IPS-20b (cell line): ENCODE data around the gene RGL3.
"Not testable (repeated sequence)": the region's sequence is repeated elsewhere in the genome, so short reads cannot be mapped to it uniquely, and the experiment has no call there.

Experiments used
- H3K27ac ChIP-seq: one replicate; pipeline ENCODE4 v1.5.1; 2013; ENCODE audit warnings: low read length
- H3K27me3 ChIP-seq: 2 replicates; pipeline ENCODE4 v1.6.1; 2013; ENCODE audit warnings: mild to moderate bottlenecking, low read length, inconsistent platforms; ENCODE audit not compliant: insufficient read depth
- H3K36me3 ChIP-seq: 2 replicates; pipeline ENCODE4 v1.6.1; 2013; ENCODE audit warnings: low read depth, mild to moderate bottlenecking, inconsistent platforms, low read length, moderate library complexity; ENCODE audit not compliant: insufficient read depth
- H3K4me1 ChIP-seq: 2 replicates; pipeline ENCODE4 v1.6.1; 2013; ENCODE audit warnings: mild to moderate bottlenecking, control low read depth, inconsistent platforms, low read length, moderate library complexity; ENCODE audit not compliant: insufficient read depth
- H3K4me3 ChIP-seq: 2 replicates; pipeline ENCODE4 v1.5.1; 2013; ENCODE audit warnings: mild to moderate bottlenecking, low read length, inconsistent platforms
- H3K9ac ChIP-seq: 2 replicates; pipeline ENCODE4 v1.6.1; 2013; ENCODE audit warnings: low read depth, mild to moderate bottlenecking, inconsistent platforms, low read length, moderate library complexity
- H3K9me3 ChIP-seq: 2 replicates; pipeline ENCODE4 v1.6.1; 2013; ENCODE audit warnings: mild to moderate bottlenecking, low read depth, low read length, inconsistent platforms; ENCODE audit not compliant: insufficient read depth

RGL3 gene

DNA sequence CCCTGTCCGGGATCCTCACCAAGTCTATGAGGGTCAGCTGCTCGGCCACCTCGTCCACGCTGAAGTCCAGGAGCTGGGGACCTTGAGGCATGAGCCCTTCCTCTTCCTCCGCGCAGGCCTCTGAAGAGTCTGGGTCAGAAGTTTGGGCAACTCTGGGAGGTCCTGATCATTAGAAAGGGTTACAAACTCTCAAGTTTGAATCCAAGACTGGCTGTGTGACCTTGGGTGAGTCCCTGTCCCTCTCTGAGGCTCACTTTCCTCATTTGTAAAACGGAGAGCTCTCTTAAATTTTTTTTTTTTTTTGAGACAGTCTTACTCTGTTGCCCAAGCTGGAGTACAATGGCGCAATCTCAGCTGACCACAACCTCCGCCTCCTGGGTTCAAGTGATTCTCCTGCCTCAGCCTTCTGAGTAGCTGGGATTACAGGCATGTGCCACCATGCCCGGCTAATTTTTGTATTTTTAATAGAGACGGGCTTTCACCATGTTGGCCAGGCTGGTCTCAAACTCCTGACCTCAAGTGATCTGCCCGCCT, 12.3 kb downstream of the RGL3 start:
- H3K27ac ChIP-seq, H3K9ac ChIP-seq, H3K4me1 ChIP-seq, H3K27me3 ChIP-seq, H3K9me3 ChIP-seq: not testable (repeated sequence)
- peak overlapping the region; percentile 56; the same call in 1 of the 2 replicates for H3K4me3 ChIP-seq
- H3K36me3 ChIP-seq = peaks cover 21% of the 10 kb centered on the region; the same call in 1 of the 2 replicates

DNA sequence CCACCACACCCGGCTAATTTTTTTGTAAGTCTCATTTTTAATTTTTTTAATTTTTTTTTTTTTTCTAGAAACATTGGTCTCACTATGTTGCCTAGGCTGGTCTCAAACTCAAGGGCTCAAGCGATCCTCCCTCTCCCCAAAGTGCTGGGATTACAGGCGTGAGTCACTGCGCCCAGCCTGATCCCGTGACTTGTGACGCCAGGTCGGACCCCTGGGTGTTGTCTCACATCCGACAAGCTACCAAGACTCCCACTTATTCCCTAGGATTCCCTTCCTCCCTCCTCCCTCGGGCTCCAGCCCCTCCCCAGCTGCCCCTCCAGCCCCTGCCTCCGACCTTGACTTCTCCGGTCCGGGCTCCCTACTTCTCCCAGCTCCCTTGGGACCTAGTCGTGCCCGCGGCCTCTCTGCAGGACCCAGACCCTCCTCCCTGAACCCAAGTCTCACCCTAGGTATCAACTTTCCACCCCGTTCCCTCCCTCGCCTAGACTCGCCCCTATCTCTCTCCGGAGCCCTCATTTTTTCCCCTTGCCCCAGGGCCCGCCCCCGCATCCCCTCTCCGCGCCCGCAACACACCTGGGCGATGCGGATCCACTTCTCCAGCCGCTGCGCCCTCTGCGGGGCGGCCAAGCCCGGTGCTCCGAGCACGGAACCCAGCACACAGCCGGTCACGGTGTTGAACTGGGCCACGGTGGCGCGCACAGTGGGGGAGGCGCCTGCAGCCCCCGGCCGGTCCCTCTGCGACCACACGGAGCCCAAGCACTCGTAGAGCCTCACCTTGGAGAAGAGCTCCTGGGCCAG, 13.1 kb downstream of the RGL3 start:
- peak overlapping the region; percentile 56; the same call in 1 of the 2 replicates for H3K4me3 ChIP-seq
- no peaks in the 10 kb centered on the region for H3K9me3 ChIP-seq
- H3K9ac ChIP-seq = peak overlapping the region; percentile 27; the same call in 1 of the 2 replicates
- no peak overlapping the region for H3K27ac ChIP-seq
- H3K27me3 ChIP-seq = 0 out of 2 replicates have a peak, but pooled peaks cover 5% of the 10 kb centered on the region
- no peaks in the 10 kb centered on the region for H3K4me1 ChIP-seq
- peaks cover 17% of the 10 kb centered on the region; the same call in 1 of the 2 replicates for H3K36me3 ChIP-seq

DNA sequence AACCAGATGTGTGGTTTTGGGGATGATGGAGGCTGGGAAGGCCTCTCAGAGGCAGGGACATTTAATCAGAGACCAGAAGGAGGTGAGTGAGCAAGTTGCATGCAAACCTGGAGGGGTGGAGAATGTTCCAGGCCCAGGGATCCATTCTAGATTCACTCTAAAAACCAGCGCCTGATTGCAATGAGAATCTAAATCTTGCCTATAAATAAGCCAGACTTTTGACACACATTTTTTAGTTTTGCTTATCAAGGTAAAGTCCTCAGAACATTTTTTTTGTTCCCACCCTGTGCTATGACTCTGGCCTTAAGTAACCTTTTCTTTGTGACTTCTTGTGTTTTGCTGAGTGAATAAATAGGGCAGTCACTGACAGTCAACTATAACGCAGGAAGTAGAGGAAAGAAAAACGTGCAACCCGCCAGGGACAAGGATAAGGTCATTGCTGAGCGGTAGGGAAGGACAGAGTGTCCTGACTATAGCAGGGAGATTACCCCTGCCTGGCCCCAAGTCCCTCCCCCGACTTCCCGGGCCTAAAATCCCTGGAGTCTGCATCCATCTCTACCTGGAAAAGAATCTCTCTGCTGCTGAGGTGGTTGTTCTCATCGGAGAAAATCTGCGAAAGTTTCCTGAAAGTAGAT, 14.4 kb downstream of the RGL3 start:
- H3K4me3 ChIP-seq = no peak overlapping the region
- H3K27me3 ChIP-seq = 0 out of 2 replicates have a peak, but pooled peaks cover 5% of the 10 kb centered on the region
- no peak overlapping the region for H3K27ac ChIP-seq
- no peak overlapping the region for H3K9ac ChIP-seq
- H3K9me3 ChIP-seq = no peaks in the 10 kb centered on the region
- H3K36me3 ChIP-seq = peaks cover 17% of the 10 kb centered on the region; the same call in 1 of the 2 replicates
- no peaks in the 10 kb centered on the region for H3K4me1 ChIP-seq

DNA sequence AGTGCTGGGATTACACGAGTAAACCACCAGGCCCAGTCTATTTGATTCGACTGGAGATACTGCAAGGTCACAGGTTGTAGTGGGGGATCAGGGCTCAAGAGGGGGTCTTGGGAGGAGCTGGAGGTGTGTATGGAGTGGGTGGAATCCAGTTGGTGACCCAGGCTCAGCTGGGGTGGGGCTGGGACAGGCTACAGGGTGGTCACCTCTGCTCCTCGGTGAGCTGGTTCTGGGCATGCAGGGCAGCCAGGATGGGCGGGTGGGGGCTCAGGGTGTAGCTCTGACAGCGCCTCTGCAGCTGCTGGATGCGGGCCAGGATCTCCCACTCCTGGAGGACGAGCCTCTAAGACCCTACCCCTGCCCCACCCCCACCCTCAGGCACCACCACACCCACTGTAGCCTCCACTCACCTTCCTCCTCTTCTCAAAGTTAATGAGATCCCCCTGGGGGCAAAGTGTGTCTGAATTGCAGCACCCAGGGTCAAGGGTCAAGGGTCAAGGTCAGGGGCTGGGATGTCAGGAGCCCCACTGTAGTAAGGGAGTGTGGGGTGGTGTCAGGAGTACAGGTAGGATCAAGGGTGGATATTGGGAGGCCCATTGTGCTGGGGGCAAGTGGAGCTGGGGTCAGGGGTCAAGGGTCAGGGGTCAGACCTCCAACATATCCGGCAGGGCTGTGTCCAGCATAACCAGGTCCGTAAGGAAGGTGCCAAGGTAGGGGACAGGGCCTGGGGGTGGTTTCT, 17.1 kb downstream of the RGL3 start:
- H3K9ac ChIP-seq = no peak overlapping the region
- no peaks in the 10 kb centered on the region for H3K4me1 ChIP-seq
- H3K36me3 ChIP-seq = peaks cover 18% of the 10 kb centered on the region; the same call in 1 of the 2 replicates
- H3K4me3 ChIP-seq = no peak overlapping the region
- no peak overlapping the region for H3K27ac ChIP-seq
- no peaks in the 10 kb centered on the region for H3K9me3 ChIP-seq
- 0 out of 2 replicates have a peak, but pooled peaks cover 5% of the 10 kb centered on the region for H3K27me3 ChIP-seq

DNA sequence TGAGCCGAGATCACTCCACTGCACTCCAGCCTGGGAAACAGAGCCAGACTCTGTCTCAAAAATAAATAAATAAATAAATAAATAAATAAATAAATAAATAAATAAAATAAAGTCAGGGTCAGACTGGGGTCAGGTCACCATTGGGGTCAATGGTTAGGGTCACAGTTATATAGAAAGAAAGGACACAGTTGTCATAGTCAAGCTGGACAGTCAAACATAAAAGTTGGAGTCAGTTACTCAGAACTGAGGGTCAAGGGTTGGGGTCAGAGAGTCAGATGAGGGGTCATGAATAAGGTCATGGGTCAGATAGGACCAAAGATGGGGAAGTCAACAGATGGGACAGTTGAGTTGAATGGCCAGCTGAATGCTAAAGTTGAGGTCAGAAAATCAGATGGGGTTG, 18.3 kb downstream of the RGL3 start:
- Histone ChIP-seq H3K9ac (no peak overlapping the region), H3K4me3 (no peak overlapping the region), H3K36me3 (peaks cover 18% of the 10 kb centered on the region; the same call in 1 of the 2 replicates), H3K4me1 (no peaks in the 10 kb centered on the region), H3K27ac (no peak overlapping the region), H3K9me3 (no peaks in the 10 kb centered on the region), H3K27me3 (no peaks in the 10 kb centered on the region)

DNA sequence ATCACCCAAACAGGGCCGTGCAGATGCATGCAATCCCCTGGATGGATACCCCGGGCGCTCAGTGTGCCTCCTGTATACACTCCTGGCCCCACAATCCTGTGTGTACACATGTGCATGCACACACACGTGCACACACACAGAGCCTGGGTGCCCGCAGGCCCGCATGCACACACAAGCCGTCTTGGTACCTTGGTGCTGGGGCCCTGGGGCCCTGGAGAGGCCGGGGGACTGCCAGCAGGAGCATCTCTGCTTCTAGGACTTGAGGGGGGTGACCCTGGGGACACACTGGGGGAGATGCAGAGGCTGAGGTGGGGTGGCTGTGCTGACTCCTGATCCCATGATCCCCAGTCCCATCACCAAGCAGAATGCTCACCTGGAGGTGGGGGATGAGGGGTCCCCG, 19.4 kb downstream of the RGL3 start:
- H3K9ac ChIP-seq = no peak overlapping the region

DNA sequence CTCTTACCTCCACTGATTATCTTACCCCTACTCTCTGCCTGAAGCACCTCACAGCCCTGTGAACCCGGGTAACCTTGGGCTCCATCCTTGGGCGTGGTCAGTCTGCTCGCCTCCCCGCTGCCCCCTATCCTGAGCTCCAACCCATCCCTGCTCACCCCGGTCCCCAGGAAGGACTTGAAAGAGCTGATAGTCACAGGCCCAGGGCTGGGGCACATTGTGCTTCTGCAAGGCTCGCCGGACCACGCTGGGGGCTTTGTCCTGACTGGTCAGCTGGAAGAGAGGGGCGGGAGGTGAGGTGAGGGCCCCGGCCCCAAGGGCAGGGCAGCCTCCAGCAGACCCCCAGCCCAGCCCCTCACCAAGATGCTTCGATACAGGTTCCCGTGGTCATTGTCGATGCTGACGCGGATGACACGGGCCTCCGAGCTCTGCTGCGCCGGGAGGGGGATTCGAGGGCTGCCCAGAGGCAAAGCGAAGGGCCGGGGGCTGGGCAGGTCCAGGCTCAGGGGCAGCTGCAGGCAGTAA, 22.0 kb downstream of the RGL3 start:
- H3K9me3 ChIP-seq = no peaks in the 10 kb centered on the region
- no peak overlapping the region for H3K9ac ChIP-seq
- H3K4me3 ChIP-seq = no peak overlapping the region
- H3K27ac ChIP-seq = no peak overlapping the region
- H3K36me3 ChIP-seq = peaks cover 7% of the 10 kb centered on the region; the same call in 1 of the 2 replicates
- no peaks in the 10 kb centered on the region for H3K27me3 ChIP-seq
- H3K4me1 ChIP-seq = no peaks in the 10 kb centered on the region

More for the DNA sequence above, 19.4 kb downstream of the RGL3 start:
- Histone ChIP-seq H3K4me3 (no peak overlapping the region), H3K9me3 (no peaks in the 10 kb centered on the region), H3K27me3 (no peaks in the 10 kb centered on the region), H3K36me3 (peaks cover 15% of the 10 kb centered on the region; the same call in 1 of the 2 replicates), H3K27ac (no peak overlapping the region), H3K4me1 (no peaks in the 10 kb centered on the region)

DNA sequence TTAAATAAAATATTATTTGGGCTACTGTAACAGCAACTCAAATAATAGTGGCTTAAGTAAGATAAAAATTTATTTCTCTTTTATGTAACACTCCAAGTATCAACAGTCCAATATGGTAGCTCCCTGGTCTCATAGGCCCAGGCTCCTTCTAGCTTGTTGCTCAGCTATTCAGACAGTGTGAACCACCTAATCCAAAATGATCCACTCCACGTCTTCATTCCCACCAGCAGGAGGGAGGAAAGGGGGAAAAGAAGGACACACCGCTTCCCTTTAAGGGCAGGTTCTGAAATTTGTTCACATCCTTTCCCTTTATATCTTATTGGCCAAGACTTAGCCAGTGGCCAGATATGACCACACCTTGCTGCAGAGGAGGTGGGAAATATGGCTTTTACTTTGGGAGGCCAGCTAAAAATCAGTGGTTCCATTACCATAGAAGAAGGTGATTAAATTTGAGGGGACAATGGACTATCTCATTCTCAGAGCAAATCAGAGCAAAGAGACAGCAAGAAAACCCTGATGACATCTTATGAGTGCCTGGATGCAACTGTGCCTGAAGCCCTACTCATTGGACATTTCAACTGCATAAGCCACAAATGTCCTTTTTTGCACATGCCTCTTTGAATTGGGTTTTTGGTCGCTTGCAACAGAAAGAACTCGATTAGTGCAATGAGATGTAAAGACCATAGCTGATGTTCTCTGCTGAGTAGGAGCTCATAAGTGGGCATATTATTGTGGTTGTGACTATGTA, 28.0 kb downstream of the RGL3 start:
- Histone ChIP-seq H3K4me1 (no peaks in the 10 kb centered on the region), H3K36me3 (0 out of 2 replicates have a peak, but pooled peaks cover 3% of the 10 kb centered on the region)

DNA sequence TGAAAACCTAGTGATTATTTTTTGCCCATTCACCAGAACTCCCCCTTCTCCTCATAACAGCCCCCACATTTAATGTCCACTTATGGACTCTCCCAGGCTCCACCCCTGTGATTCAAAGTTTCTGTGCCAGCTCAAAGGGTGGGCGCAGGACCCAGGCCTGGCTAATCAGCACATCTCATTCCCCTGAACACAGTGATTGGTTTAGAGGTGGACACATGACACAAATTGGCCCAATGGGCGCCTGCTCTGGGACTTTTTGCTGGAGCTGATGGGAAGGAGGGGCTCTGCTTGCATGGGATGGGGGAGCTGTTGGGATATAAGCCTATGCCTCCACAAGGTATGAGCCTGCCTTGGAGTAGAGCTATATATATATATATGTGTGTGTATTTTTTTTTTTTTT, 28.8 kb downstream of the RGL3 start:
- Histone ChIP-seq H3K36me3 (0 out of 2 replicates have a peak, but pooled peaks cover 3% of the 10 kb centered on the region), H3K9ac (no peak overlapping the region), H3K9me3 (no peaks in the 10 kb centered on the region), H3K27me3 (no peaks in the 10 kb centered on the region), H3K27ac (no peak overlapping the region), H3K4me1 (no peaks in the 10 kb centered on the region), H3K4me3 (no peak overlapping the region)

More for the DNA sequence above, 28.0 kb downstream of the RGL3 start:
- Histone ChIP-seq H3K27ac (no peak overlapping the region), H3K27me3 (no peaks in the 10 kb centered on the region), H3K9me3 (no peaks in the 10 kb centered on the region), H3K4me3 (no peak overlapping the region), H3K9ac (no peak overlapping the region)

DNA sequence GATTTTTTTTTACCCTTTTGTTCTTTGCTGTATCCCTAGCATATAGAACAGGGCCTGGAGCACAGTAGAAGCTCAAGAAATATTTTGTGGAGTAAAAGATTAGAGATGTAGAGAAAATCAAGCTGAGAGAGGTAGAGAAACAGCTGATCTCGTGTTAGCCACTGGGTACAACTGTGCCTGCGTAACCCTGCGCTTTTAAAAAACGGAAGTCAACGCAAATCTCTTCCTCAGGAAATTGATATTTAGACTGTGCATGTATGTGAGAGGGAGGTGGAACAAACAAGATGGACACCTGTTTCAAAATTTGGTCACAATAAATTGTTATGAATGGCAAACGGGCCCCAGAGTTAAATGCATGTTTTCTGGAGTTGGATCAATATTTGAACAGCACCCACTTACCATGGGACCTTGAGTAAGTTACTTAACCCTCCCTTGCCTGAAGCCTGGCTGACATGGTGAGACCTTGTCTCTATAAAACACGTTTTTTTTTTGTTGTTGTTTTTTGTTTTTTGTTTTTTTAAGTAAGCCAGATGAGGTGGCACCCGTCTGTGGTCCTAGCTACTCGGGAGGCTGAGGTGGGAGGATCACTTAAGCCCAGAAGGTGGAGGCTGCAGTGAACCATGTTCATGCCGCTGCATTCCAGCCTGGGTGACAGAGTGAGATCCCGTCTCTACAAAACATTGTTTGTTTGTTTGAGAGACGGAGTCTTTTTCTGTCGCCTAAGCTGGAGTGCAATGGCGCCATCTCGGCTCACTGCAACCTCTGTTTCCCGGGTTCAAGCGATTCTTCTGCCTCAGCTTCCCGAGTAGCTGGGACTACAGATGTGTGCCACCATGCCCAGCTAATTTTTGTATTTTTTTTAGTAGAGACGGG, 31.7 kb downstream of the RGL3 start:
- H3K27me3 ChIP-seq = peaks cover 14% of the 10 kb centered on the region; the same call in 1 of the 2 replicates
- no peaks in the 10 kb centered on the region for H3K4me1 ChIP-seq
- H3K9me3 ChIP-seq = no peaks in the 10 kb centered on the region
- H3K4me3 ChIP-seq = no peak overlapping the region
- no peak overlapping the region for H3K27ac ChIP-seq
- no peaks in the 10 kb centered on the region for H3K36me3 ChIP-seq
- H3K9ac ChIP-seq = no peak overlapping the region
